ENCODE results near the gene FUCA1. TPM values are rescaled to one million over a fixed set of nuclear protein-coding genes. Genes with fewer than 3 reads are reported as not detected.

FUCA1 gene
- polyA plus RNA-seq (2012; ENCODE audit: insufficient read depth, insufficient read length, low read depth) = 0.71 TPM

GRCh38 chr1:23867895-23868556, at the start of gene FUCA1:
TSS of gene FUCA1 (minus strand) at chr1:23868290. CDS start at chr1:23868286, 4 bp downstream.
- Histone ChIP-seq H3K36me3 (no peaks in the 10 kb centered on the region), H3K9me3 (no peaks in the 10 kb centered on the region), H3K4me1 (no peaks in the 10 kb centered on the region), H3K4me3 (ENCODE audit: low read depth, low read length) (peak within 1 kb of the TSS; percentile 57), H3K27me3 (peaks cover 8% of the 10 kb centered on the region)
- peak; percentile 78 for TF ChIP-seq CTCF (IDR thresholded peaks at IDR 0.05; ENCODE audit: low read depth, low read length)
- DNase-seq = peak; percentile 80

- H3K27me3 ChIP-seq = no peaks in the 10 kb centered on the region
- no peak overlapping the region for H3K4me3 ChIP-seq (ENCODE audit: low read depth, low read length)
- DNase-seq = peak; percentile 72
Measured at GRCh38 chr1:23916209-23917131, 48.4 kb upstream of the FUCA1 start.

GRCh38 chr1:23915466-23915865, 47.4 kb upstream of the FUCA1 start:
- Histone ChIP-seq H3K4me3 (ENCODE audit: low read depth, low read length) (no peak overlapping the region), H3K36me3 (no peaks in the 10 kb centered on the region), H3K27me3 (no peaks in the 10 kb centered on the region), H3K4me1 (no peaks in the 10 kb centered on the region), H3K9me3 (no peaks in the 10 kb centered on the region)
- TF ChIP-seq CTCF (IDR thresholded peaks at IDR 0.05; ENCODE audit: low read depth, low read length) = no peak
- no peak for DNase-seq

More at GRCh38 chr1:23916209-23917131, 48.4 kb upstream of the FUCA1 start:
- no peaks in the 10 kb centered on the region for H3K4me1 ChIP-seq
- TF ChIP-seq CTCF (IDR thresholded peaks at IDR 0.05; ENCODE audit: low read depth, low read length) = peak; percentile 72
- no peaks in the 10 kb centered on the region for H3K36me3 ChIP-seq
- no peaks in the 10 kb centered on the region for H3K9me3 ChIP-seq

- Histone ChIP-seq H3K27me3 (no peaks in the 10 kb centered on the region), H3K4me1 (no peaks in the 10 kb centered on the region), H3K9me3 (no peaks in the 10 kb centered on the region), H3K36me3 (no peaks in the 10 kb centered on the region), H3K4me3 (ENCODE audit: low read depth, low read length) (no peak overlapping the region)
- DNase-seq = no peak
- TF ChIP-seq CTCF (IDR thresholded peaks at IDR 0.05; ENCODE audit: low read depth, low read length) = no peak
Measured at GRCh38 chr1:23914921-23915320, 46.8 kb upstream of the FUCA1 start.

- no peak within 1 kb of the TSS for H3K4me3 ChIP-seq (ENCODE audit: low read depth, low read length)
Measured at GRCh38 chr1:23913212-23913880, 45.3 kb upstream of the FUCA1 start, which contains the start of gene CNR2. TSS of gene CNR2 (minus strand) at chr1:23913362. CDS start at chr1:23875617, 37,745 bp downstream.

More at GRCh38 chr1:23913212-23913880, 45.3 kb upstream of the FUCA1 start, which contains the start of gene CNR2:
- Histone ChIP-seq H3K27me3 (no peaks in the 10 kb centered on the region), H3K9me3 (no peaks in the 10 kb centered on the region), H3K36me3 (no peaks in the 10 kb centered on the region), H3K4me1 (no peaks in the 10 kb centered on the region)
- no peak for DNase-seq
- TF ChIP-seq CTCF (IDR thresholded peaks at IDR 0.05; ENCODE audit: low read depth, low read length) = no peak
